Hematopoietic multipotent progenitor cell treated with erythropoietin and hydrocortisone succinate and interleukin-3 and kit ligand, for 6 days (in vitro differentiated cells): Measurements from ENCODE around the gene PERM1.
"Not testable (repeated sequence)": the region's sequence is repeated elsewhere in the genome, so short reads cannot be mapped to it uniquely, and the experiment has no call there.

Experiments
- DNase-seq: peaks from one replicate; pipeline ENCODE4 v3.0.0-alpha.2; 2015

PERM1 gene

DNA sequence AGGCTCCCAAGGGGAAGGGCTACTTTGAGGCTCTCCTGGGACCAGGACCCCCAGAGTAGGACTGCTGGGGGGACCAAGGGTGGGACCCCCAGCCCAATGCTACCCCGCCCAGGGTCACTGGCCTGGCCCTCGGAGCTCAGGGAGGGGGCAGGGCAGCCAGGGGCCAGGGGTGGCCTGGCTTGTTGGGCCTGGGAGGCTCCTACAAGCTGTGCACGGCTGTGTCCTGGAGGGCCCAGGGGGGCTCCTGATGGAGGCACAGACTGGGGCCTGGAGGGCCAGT is 15.8 kb upstream of the PERM1 start:
- DNase-seq, result no peak

DNA sequence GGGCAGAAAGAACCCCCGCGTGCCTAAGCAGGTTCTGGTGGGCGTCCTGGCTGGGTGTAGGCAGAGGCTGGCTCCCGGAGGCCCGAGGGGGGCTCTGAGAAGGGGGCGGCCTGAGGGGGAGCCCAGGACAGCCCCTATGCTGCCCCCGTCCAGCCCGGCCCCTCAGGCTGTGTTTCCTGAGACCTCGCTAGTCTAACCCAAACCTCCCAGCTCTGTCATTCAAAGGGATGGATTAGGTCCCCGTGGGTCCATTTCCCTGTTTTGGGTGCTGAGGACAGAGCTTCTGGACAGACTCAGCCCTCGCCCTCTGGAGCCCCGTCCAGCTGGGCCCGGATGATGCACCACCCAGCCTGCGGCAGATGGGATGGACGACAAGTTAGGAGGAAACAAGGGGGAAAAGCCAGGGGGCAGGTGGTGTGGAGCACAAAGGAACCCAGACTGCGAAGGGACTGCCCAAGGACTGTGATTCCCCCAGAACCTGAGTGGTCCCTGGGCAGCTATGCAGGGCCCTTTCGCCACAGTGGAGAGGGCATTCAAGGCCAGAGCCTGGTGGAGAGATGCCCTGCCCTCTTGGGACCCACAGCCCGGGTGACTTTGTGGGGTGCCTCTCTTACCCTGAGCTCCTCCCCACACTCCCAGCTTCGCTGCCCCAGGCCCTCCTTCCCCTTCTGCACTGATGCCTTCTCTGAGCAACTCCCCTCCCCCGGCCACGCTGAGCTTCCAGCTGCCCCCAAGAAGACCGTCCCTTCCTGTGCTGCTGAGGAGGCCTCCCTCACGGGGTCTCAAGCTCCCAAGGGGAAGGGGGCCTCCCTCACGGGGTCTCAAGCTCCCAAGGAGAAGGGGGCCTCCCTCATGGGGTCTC is 15.2 kb upstream of the PERM1 start:
- no peak for DNase-seq

- no peak for DNase-seq
These were observed 14.1 kb upstream of the PERM1 start for GRCh38 chr1:995665-996633.

DNA sequence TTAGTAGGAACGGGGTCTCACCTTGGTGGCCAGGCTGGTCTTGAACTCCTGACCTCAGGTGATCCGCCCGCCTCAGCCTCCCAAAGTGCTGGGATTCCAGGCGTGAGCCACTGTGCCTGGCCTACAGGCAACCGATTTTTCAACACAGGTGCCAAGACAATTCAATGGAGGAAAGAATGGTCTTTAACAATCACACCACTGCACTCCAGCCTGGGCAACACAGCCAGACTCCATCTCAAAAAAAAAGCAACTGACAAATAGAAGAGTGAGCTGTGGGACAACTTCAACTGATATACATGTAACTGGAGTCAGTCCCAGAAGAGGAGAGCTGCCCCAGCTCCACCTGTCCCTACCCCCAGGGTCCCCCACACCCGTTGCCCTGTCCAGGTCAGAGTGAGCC is 12.7 kb upstream of the PERM1 start:
- not testable (repeated sequence) for DNase-seq

- no peak for DNase-seq
These were observed 11.6 kb upstream of the PERM1 start for GRCh38 chr1:993379-993995.

GRCh38 chr1:992362-992761 is 10.5 kb upstream of the PERM1 start:
- no peak for DNase-seq

- DNase-seq, result no peak
These were observed 10.0 kb upstream of the PERM1 start for GRCh38 chr1:991895-992294.

GRCh38 chr1:991275-991674 is 9.4 kb upstream of the PERM1 start:
- not testable (repeated sequence) for DNase-seq

DNA sequence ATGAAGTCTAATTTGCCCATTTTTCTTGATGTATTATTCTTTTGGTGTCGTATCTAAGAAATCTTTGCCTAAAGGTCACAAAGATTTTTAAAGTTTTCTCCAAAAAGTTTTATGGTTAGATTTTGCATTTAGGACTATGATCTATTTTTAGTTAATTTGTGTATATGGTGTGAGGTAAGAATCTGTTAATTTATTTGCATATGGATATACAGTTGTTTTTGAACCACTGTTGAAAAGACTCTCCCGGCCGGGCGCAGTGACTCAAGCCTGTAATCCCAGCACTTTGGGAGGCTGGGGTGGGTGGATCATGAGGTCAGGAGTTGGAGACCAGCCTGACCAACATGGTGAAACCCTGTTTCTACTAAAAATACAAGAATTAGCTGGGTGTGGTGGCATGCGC is 6.2 kb upstream of the PERM1 start:
- not testable (repeated sequence) for DNase-seq

DNA sequence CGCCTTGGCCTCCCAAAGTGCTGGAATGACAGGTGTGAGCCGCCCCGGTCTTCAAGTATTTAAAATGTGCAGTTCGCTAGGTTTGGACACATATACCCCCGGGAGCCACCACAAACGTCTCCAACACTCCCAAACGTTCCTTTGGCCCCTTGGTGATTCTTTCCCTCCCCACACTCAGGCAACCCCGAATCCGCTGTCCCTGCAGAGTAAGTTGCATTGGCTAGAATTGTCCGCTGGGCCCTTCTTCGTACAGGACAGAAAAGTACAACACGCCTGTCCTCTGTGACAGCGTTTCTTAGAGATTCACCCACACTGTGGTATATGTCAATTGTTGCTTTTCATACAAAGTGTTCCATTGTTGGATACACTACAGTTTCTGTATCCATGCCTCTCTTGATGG is 3.2 kb upstream of the PERM1 start:
- no peak for DNase-seq

DNA sequence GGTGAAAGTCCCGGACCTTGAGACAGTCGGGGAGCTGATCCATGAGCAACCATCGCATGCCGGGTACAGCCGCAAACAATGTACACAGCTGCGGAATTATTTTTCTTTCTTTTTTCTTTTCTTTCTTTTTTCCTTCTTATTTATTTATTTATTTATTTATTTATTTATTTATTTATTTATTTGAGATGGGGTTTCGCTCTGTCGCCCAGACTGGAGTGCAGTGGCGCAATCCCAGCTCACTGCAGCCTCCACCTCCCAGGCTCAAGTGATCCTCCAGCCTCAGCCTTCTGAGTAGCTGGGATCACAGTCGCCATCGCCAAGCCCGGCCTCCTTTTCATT is 2.6 kb upstream of the PERM1 start:
- DNase-seq, result no peak

DNA sequence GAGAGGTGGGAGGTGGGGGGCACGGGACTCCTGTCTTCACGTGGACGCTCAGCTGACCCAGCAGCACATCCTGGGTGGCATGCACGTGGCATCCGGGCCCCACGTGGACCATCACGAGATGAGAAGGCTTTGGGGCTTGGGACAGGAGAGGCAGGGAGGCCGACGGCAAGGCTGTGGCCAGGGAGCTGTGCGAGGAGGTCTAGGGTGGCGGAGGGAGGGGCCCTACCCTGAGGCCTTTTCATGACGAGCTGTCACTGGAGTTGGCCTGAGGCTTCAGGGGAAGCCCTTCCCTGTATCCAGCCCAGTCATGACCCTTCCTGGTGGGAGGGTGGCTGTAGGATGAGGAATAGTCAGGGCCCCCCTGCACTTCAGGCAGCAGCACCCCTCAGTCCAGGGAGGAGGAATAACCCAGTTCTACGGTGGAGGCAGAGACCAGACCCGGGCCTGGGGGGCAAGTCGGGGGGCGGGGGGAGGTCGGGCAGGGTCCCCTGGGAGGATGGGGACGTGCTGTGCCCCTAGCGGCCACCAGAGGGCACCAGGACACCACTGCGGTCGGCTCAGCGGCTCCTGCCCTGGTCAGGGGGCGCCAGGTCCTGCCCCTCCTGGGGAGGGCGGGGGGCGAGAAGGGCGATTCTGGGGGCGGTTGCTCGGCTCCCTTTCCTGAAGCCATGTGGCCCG is 2.0 kb upstream of the PERM1 start:
- peak; percentile 42 for DNase-seq

DNA sequence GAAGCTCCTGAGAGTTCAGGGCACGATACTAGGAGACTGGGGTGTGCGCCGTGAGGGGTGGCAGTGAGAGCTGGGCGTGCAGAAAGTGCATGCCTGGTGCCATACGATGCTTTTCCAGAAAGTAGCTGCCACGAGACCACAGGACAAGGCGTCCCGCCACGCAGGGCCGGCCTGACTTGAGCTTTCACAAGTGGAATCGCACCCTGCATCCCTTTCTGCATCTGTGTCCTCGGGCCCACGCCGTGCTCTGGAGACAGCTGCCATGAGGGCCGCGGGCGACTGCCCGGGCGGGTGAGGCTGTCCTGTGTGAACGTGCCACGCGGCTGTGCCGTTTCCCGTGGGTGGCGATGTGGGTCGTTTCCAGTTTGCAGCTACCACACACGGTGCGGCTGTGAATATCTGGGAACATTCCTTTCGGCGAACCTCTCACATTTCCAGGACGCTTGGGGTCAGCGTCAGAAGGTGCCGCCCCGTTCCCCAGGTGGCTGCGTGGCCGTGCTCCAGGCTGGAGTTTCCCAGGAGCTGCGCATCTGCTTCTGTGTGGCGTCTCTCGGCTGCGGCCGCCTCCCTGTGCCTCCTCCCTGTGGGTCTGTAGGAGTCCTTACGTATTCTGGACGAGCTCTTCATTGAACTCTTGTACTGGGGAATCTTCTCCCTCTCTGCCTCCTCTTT is 1.0 kb upstream of the PERM1 start:
- DNase-seq, result no peak

GRCh38 chr1:981491-981954 is 370 bp downstream of the PERM1 start:
- DNase-seq, result no peak

DNA sequence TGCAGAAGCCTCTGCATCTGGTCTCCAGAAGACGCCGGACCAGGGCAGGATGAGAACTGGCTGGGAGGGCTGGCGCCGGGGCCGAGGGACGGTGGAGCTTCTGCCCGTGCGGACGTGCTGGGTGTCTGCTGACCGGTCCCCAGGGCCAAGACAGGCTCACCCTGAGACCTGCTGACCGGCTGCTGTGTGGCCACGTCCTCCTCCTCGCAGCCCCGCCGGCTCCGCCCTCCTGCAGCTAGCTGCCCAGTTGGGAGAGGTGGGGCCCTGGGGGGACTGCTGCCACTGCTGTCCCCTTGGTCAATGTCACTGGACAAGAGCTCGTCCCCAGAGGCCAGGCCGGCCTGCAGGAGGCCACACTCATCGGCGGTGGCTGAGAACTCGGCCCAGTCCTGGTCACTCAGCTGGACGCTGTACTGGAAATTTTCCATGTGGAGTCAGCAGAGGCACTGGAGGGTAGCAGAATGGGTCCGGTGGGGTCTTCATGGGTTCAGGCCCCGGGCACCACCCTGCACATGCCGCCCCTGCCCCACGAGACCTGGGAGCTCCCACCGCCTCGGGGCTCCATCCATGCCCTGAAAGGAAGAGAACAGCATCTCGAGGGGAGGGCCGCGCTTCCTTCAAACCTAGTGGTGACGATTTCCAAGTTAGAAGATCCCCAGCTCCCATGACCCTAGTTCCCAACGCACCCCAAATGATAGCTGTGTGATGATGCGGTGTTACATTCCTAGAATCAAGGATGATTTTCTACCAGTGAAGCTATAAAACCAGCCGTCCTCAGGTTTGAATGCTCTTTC is 1.1 kb downstream of the PERM1 start:
- DNase-seq, result no peak

DNA sequence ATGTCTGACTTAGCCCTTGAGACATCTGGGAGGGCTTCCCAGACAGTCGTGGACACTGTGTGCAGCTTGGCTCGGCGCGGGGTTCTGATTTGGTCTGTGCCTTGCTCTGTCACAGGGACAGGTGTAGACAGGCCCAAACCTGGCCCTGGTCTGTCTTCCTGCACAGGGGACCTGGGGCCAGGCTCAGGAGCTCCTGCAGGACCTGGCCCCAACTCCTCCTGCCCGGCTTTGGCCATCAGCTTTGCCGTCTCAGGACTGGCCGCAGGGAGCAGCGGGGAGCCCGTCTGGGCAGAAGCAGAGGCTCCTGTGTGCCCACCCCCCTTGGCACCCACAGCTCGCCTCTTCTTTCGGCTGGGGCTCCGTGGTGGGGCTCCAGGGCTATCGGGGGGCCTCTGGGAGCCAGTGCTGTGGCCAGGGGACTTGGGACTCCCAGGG is 1.7 kb downstream of the PERM1 start:
- DNase-seq, result no peak

DNA sequence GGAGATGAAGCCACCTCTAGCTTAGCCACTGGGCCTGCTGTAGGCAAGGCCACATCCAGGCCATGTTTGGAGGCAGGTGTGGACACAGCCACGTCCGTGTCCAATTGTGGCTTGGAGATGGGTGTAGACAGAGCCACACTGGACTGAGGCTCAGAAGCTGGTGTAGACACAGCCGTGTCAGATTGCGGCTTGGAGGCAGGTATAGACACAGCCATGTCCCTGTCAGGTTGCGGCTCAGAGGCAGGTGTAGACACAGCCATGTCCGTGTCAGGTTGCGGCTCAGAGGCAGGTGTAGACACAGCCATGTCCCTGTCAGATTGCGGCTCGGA is 2.2 kb downstream of the PERM1 start:
- DNase-seq, result no peak

- DNase-seq, result no peak
These were observed 2.8 kb downstream of the PERM1 start for GRCh38 chr1:978835-979743.

DNA sequence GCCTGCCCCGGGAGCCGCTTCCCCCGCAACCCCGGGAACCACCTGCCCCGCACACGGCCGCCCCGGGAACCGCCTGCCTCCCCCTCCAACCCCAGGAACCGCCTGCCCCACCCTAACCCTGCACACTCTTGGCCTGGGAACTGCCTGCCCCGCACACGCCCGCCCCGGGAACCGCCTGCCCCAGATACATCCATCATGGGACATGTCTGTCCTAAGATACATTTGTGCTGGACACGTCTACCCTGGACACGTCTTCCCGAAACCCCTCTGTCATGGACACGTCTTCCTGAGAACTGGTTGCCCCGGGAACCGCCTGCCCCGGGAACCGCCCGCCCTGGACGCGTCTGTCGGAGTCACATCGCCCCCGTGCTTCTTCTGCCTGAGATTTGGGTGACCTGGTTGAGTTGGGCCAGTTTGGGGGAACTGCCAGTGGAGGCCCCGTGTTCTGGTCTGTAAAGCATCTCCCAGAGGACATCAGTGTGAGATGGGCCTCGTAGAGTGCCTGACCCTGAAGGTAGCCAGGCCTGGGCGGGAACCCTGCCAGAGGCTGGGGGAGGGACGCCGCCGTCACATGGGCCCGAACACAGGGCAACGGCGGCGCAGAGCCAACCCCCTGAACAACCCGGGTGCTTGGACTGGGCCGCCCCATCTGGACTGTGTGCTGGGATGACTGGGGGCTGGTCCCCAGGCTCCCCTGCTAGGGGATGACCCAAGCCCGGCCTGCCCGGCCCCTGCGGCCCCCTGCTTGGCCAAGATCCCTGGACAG is 3.6 kb downstream of the PERM1 start:
- no peak for DNase-seq

DNA sequence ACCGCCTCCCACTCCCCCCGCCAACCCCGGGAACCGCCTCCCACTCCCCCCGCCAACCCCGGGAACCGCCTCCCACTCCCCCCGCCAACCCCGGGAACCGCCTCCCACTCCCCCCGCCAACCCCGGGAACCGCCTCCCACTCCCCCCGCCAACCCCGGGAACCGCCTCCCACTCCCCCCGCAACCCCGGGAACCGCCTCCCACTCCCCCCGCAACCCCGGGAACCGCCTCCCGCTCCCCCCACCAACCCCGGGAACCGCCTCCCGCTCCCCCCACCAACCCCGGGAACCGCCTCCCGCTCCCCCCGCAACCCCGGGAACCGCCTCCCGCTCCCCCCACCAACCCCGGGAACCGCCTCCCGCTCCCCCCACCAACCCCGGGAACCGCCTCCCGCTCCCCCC is 5.1 kb downstream of the PERM1 start:
- not testable (repeated sequence) for DNase-seq
